Sigmoid colon (tissue), 4 donors: ENCODE measurements around the gene TBC1D1.

Experiments used
- EP300 ChIP-seq, 4 donors: sonication (generic); formaldehyde crosslinking; IDR thresholded peaks; one replicate each; pipeline ENCODE4 v1.6.1; 2017; ENCODE audit warnings: antibody characterized with exemption in 4 of 4
- POLR2A ChIP-seq, 2 donors: fragments of 450-650 bp; IDR thresholded peaks; one replicate each; pipeline ENCODE4 v1.6.1; 2016; ENCODE audit warnings: antibody characterized with exemption in 2 of 2, mild to moderate bottlenecking in 2 of 2, moderate library complexity in 2 of 2
- POLR2AphosphoS5 ChIP-seq, 4 donors: sonication (generic); formaldehyde crosslinking; IDR thresholded peaks; one replicate each; pipeline ENCODE4 v1.6.1; 2017; ENCODE audit warnings: antibody characterized with exemption in 4 of 4
- TF ChIP-seq, protein P1 (sequence below), 4 experiments: fragments of 450-650 bp in 3 of 4; fragments of 200-600 bp in 1 of 4; IDR thresholded peaks; one replicate each; pipeline ENCODE4 v1.5.1; 2016 to 2019; ENCODE audit warnings: antibody characterized with exemption in 4 of 4, mild to moderate bottlenecking in 3 of 4, moderate library complexity in 2 of 4

DNA sequence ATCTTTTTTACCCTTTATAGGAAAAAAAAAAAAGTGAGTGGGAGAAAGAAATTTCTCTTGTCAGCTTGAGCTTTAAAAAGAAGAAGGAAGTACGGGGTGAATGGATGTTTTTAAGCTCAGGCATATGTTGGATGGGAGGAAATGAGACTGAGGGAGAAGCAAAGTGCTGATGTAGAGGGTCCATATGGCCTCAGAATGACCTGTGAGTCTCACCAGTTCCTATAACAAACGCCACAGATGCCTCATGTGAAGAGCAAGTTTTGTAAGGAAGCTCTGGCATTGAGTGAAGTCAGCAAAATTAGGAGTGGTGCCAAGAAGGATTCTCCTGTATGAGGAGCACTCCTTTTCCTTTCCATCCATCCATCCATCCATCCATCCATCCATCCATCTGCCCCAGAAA is 283.9 kb downstream of the TBC1D1 start:
- TF ChIP-seq, protein P1, sequence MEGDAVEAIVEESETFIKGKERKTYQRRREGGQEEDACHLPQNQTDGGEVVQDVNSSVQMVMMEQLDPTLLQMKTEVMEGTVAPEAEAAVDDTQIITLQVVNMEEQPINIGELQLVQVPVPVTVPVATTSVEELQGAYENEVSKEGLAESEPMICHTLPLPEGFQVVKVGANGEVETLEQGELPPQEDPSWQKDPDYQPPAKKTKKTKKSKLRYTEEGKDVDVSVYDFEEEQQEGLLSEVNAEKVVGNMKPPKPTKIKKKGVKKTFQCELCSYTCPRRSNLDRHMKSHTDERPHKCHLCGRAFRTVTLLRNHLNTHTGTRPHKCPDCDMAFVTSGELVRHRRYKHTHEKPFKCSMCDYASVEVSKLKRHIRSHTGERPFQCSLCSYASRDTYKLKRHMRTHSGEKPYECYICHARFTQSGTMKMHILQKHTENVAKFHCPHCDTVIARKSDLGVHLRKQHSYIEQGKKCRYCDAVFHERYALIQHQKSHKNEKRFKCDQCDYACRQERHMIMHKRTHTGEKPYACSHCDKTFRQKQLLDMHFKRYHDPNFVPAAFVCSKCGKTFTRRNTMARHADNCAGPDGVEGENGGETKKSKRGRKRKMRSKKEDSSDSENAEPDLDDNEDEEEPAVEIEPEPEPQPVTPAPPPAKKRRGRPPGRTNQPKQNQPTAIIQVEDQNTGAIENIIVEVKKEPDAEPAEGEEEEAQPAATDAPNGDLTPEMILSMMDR (IDR thresholded peaks at IDR 0.05): no peak
- no peak for TF ChIP-seq POLR2A (IDR thresholded peaks at IDR 0.05)
- TF ChIP-seq POLR2AphosphoS5 (IDR thresholded peaks at IDR 0.05): peak in 1 of 4 donors; percentile 31
- TF ChIP-seq EP300 (IDR thresholded peaks at IDR 0.05): no peak
